Glomerular visceral epithelial cell (primary cell): ENCODE measurements around the gene ERAL1.
A peak's percentile ranks its signal among the peaks of the same experiment; 100 is the strongest.
"Not testable (repeated sequence)": the region's sequence is repeated elsewhere in the genome, so short reads cannot be mapped to it uniquely, and the experiment has no call there.

Experiments used
- DNase-seq: peaks from one replicate; pipeline ENCODE4 v3.0.0-alpha.2; 2016; ENCODE audit errors: extremely low spot score

ERAL1 gene

DNA sequence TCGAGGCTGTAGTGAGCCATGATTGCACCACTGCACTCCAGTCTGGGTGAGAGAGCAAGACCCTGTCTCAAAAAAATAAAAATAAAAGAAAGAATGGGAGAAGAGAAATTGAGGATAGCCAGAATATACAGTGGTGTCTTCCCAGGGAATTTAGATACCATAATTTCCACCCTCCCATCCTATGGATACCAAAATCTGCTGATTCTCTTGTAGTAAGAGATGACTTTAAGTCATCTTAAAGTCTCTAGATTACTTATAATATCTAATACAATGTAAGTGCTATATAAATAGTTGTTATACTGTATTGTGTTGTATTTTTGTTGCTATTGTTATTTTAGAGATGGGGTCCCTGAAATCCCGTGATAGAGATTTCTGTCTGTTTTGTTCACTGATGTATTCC lies 1.5 kb upstream of the ERAL1 start:
- no peak for DNase-seq

DNA sequence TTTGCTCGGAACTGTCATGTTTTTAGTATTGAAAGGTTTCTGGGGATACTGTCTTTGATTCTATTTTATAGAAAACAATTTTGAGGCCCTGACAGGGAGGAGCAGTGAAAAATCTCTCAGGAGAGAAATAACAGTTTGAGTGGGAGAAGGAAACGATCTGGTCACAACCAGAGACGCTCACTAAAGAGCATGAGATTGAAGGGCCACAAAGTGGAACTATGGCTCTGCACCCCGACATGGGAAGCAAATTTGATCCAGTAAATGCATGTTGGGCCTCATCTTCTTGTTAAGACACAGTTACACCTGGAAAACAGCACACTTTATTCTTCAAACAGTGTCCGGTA lies 492 bp downstream of the ERAL1 start:
- no peak for DNase-seq

DNA sequence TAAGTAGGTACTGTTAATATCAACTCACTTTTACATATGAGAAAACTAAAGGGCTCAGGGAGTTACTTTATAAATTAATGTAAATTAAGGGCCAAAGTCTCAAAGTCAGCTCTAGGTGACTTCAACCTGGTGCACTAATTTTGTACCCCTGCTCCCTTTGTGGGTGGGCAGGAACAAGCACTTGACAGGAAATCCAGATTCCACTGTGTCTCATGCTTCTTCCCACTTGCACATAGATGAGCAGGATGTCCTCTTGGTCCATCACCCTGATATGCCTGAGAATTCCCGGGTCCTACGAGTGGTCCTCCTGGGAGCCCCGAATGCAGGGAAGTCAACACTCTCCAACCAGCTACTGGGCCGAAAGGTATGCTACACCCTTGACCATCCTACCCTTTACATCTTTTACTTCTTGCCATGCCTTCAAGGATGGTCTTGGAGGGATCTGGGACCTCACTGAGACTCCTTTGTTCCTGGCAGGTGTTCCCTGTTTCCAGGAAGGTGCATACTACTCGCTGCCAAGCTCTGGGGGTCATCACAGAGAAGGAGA lies 1.3 kb downstream of the ERAL1 start:
- DNase-seq, result no peak

DNA sequence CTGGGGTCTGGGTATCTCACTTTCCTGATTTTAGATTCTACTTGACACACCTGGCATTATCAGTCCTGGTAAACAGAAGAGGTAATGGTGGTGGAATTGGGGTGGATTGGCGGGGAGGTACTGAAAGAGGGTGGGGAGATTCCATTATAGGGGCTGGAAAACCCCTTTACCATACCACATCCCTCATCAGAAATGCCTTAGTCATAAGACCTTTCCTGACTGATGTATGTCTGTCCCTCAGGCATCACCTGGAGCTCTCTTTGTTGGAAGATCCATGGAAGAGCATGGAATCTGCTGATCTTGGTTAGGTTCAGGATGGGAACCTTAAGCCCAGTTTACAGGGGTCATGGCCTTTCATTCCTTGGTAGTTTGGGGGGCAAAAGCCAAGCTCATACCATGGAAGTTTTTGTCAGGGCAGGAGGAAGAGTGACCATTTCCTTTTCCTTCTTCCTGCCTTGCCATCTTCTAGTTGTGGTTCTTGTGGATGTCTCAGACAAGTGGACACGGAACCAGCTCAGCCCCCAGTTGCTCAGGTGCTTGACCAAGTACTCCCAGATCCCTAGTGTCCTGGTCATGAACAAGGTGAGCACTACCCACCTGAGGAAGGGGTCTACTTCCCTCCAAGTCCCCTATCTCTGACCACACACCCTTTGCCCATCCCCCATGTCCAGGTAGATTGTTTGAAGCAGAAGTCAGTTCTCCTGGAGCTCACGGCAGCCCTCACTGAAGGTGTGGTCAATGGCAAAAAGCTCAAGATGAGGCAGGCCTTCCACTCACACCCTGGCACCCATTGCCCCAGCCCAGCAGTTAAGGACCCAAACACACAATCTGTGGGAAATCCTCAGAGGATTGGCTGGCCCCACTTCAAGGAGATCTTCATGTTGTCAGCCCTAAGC lies 3.3 kb downstream of the ERAL1 start:
- no peak for DNase-seq

DNA sequence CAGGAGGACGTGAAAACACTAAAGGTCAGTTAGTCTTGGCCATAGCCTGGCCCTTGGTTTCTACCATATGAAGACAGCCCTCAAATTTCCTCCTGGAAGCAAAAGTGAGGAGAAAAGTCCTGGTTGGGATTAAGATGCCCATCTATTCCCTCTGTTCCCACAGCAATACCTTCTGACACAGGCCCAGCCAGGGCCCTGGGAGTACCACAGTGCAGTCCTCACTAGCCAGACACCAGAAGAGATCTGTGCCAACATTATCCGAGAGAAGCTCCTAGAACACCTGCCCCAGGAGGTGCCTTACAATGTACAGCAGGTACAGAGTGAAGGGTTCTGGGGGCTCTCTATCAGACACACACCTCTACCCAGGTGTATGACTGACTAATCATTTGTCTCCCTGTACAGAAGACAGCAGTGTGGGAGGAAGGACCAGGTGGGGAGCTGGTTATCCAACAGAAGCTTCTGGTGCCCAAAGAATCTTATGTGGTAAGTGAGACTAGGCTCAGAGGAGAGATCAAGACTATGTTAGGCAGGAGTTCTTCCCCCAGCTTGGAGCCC lies 4.1 kb downstream of the ERAL1 start:
- DNase-seq, result no peak

DNA sequence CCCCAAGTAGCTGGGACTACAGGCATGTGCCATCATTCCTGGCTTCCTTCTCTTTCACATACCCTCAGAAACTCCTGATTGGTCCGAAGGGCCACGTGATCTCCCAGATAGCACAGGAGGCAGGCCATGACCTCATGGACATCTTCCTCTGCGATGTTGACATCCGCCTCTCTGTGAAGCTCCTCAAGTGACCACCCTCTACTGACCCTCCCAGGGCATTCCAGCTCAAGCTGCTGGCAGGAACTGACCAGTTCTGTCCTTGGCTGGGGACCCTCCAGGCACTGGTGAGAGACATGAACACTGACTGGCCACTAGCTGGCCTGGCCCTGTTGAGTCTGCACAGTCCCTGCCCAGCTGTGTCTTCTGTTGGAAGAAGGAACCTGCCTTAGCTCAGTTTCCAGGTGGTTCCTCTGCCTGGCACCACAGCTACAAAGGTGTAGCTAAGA lies 5.6 kb downstream of the ERAL1 start:
- no peak for DNase-seq

DNA sequence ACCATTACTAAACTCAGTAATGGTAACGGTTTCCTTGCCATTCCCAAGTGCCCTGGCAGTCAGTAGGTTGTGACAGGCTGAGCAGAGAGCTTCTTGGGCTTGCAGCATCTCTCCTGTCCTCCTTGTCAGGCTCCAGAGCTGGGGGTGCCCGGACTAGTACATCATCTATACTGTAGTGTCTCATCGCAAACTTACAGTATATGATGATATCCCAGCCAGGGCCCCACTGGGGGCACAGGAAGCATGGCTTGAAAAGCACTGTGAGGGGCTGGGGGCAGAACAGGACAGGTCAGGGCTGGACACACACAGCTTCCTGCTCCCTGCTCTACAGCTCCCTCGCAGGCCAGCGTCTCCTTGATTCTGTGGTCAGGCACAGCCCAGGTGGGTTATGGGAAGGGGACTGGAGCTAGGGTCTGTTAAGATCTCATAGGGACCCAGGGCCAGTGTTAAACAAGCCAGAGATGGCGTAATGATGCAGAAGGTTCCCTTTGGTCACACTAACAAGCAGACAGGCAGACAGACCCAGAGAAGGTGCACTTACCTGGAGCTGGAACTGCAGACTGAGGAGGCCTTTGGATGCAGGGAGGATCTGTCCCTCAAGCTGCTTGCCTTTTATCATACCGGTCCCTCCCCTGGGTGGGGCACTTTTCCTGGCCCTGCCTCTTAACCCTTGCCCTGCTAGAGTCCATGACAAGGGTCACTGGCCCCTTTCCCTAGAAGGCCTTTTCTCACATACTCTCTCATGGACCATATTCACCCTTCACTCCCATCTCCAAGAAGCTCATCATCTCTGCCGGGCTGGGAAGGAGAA lies 6.8 kb downstream of the ERAL1 start:
- DNase-seq, result no peak

DNA sequence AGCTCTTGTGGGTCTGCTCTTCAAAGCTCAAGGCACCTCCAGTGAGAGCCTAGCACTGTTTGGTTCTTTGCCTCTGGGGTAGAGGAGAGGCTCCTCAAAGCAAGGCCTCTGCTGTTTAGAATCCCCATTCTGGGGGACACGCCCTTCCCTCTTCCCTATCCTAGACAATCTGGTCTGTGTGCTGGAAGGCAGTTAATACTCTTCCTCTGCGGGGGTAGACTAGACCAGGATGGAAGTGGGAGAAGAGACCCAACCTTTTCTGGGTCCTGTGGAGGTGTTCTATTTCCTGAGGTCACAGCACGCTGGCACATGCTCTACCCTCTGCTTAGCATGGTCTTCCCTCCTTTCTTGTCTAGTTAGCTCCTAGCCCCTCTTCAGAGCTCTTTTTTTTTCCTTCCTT lies 7.7 kb downstream of the ERAL1 start:
- DNase-seq, result no peak

DNA sequence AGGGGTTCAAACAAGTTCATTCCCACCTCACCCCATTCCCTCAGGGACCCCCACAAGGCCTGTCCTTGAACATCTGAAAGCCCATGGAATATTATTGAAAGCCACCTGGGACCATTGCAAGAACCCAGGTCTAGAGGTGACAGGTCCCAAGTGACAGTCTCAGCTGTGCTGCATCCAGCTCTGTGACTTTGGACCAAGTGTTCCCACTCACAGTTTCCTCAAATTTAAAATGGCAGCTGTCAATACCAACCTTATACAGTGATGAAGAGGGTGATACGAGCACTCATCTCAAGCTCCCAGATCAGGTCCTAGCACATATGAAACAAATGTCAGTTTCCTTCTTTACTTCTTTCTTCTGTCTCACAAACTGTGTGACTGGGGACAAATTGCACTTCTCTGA lies 9.1 kb downstream of the ERAL1 start:
- no peak for DNase-seq

DNA sequence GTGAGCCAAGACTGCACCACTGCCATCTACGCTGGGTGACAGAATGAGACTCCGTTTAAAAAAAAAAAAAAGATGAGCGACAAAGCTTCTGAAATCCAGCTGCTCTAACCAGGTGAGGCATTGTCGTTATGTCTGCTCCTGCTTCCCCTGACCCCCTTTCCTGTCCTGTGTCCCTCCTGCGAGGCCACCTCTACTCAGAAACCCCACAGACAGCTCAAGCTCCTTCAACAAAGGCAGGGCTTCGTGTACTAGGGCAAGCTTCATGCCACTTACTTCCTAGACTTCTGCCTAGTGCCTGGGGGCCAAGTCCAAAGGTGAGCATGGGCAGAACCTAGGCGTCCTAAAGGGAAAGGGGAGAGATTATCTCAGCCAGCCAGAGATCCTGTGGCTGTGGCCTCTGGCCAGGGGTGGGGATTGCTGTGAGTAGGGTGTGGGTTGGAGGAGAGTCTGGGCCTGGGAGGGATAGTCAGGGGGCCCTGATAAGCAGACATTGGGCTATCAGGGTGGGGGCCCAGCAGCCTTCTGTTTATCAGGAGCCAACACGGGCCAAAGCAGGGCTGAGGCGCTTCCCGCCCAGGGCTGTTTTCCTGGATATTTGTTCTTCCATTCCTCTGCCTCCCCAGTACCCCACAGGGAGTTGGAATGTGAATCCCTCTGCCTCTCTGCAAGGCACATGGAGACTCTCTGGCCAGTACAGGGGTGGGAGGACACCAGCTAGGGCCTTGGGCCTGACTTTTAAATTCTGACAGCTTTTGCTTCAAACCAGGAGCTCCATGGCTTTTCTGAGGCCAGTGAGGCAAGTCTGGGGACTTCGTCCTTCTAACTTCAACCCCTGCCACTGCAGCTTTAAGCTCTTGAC lies 10.4 kb downstream of the ERAL1 start:
- no peak for DNase-seq

DNA sequence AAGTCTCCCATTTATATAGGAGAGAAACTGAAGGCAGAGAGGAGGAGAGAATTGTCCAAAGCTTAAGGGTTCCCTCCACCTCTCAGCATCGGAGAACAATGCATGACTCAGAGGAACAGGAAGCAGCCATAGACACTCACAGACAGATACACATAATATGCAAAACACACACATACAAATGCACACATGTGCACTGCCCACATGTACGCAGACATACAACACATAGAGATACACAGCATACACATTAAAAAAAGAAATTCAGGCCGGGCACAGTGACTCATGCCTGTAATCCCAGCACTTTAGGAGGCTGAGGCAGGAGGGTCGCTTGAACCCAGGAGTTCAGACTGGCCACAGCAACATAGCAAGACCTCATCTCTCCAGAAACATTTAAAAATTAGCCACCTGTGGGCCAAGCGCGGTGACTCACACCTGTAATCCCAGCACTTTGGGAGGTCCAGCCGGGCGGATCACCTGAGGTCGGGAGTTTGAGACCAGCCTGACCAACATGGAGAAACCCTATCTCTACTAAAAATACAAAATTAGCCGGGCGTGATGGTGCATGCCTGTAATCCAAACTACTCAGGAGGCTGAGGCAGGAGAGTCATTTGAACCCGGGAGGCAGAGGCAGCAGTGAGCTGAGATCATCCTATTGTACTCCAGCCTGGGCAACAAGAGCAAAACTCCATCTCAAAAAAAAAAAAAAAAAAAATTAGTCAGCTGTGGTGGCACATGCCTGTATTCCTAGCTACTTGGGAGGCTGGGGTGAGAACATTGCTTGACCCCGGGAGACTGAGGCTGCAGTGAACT lies 11.3 kb downstream of the ERAL1 start:
- DNase-seq, result no peak

DNA sequence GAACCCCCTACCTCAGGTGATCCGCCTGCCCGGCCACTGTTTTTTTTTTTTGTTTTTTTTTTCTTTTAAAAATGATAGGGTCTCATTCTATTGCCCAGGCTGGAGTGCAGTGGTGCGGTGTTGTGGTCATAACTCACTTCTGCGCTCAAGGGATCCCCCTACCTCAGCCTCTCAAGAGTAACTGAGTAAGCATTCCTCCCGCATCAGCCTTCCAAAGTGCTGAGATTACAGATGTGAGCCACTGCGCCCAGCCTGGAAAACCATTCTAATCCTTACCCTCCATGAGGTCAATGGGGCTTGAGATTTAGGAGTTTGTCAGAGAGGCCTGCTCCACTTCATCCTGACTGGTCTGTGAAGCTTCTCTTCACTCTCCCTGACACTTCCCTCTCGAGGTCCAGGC lies 12.5 kb downstream of the ERAL1 start:
- DNase-seq, result no peak

DNA sequence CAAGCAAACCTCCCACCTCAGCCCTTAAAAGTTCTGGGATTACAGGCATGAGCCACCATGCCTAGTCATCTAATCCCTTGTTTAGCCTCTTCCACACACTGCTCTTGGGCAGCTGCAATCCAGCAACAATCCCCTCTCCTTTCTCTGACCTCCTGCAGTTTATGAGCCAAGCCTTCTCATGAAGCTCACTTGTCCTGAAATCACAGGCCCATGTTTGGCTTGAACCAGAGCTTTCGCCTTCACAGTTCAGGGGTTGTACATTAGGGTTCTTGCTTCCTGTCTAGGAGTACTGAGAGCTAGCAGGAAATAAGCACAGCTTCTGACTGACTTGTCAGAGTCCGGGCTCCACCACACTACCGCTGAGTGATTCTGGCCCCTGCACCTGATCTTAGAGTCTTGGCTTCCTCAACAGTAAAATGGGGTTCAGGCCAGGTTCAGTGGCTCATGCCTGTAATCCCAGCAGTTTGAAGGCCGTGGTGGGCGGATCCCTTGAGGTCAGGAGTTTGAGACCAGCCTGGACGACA lies 16.3 kb downstream of the ERAL1 start:
- DNase-seq, result no peak

DNA sequence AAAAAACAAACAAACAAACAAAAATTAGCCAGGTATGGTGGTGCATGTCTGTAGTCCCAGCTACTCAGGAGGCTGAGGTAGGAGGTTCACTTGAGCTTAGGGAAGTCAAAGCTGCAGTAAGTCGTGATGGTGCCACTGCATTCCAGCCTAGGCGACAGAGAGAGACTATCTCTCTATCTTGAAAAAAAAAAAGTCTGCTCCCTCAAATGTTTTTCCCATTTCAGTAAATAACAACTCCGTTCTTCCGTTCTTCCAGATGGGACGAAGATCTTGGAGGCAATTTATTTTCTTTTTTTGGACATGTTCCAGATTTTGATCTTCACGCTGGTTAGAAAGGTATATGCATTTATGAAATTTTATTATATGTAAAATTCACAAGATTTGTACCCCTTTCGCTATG lies 19.0 kb downstream of the ERAL1 start:
- DNase-seq, result no peak

DNA sequence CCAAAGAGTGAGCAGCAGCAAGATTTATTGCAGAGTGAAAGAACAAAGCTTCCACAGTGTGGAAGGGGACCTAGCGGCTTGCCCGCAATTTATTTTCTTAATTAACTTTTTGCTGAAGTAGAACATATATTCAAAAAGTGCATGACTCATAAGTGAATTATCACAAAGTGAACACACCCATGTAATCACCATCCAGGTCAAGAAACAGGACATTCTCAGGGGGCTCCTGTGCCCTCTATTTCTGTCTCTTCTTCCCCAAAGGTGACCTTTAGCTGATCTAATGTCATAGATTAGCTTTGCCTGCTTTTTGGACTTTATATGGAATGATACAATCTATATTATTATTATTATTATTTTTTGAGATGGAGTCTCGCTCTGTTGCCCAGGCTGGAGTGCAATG lies 19.9 kb downstream of the ERAL1 start:
- no peak for DNase-seq

DNA sequence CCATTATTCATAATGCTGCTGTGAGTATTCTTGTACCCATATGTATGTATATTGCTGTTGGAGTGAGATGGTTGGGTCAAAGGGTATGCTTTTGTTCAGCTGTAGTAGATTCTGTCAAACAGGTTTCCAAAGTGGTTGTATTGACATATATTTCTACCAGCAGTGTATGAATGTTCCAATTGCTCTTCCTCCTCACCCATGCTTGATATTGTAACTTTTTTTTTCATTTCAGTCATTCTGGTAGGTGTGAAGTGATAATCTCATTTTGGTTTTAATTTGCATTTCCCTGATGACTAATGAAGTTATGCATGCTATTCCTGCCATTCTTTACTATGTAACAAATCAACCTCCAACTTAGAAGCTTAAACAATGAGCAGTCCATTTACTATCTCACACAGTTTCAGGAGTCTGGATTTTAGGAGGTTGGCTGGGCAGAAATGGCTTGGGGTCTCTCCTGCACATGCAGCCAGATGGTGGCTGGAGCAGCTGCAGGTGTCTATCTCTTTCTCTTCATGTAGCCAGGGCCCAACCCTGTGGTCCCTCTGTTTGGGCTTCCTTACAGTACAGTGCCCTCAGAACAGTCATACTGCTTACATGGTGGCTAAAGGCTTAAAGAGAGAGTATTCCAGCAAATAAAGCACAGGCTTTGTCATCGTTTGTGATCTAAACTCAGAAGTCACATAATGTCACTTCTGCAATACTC lies 21.2 kb downstream of the ERAL1 start:
- DNase-seq, result no peak

DNA sequence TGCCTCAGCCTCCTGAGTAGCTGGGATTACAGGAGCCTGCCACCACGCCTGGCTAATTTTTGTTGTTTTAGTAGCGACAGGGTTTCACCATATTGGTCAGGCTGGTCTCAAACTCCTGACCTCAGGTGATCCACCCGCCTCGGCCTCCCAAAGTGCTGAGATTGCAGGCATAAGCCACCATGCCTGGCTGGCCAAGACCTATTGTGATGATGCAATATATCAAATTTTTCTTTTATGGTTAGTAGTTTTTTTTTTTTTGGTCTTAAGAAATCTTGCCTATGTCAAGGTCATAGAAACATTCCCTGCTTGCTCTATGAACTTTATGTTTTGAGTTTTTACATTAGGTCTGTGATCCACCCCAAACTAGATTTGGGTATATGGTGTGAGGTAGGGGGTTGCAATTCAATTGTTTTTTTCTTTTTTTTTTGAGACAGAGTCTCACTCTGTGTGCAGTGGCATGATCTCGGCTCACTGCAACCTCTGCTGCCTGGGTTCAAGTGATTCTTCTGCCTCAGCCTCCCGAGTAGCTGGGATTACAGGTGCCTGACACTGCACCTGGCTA lies 22.4 kb downstream of the ERAL1 start:
- not testable (repeated sequence) for DNase-seq

DNA sequence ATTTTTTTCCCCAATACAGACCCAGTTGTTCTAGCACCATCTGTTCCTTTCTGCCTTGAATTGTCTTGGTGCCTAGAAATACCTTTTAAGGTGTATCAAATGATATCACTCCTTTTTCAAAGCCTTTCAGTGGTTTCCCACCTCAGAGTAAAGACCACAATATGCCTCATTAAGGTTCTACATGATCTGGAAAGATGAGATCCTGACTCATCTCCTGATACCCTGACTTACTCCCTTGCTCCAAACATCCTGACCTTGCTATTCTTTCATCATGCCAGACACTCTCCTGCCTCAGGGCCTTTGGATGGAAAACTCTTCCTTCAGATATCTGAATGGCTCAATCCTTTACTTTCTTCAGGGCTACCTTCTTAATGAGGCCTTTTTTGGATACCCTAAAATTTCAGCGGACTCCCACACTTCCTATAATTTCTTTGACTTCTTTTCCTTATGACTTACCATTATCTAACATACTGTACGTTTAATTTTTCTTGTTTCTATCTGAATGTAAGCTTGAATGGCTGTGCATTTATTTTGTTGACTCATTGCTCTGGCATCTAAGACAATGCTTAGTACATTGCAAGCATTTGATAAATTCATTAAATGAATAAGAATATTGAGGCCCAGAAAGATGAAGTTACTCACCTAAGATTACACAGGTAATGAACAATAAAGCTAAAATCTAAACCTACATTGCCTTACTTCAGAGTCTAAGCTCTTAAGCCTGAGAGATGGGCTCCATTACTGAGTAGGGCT lies 23.5 kb downstream of the ERAL1 start:
- no peak for DNase-seq

DNA sequence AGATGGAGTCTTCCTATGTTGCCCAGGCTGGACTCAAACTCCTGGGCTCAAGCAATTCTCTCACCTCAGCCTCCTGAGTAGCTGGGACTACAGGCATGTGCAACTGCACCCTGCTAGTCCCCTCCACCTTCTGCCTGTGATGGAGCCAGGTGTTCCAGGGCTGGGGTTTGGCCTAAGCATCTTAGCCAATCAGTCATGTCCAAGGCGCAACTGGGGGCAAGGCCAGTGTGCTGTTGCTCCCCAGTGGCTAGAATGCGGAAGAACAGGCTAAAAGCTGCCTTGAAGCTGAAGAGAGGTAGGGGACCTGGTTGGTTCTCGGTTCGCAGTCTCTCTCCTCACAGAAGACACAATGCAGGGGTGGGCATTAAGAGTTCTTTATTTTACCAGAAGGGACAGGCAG lies 24.2 kb downstream of the ERAL1 start:
- peak; percentile 44 for DNase-seq
